Activated CD4-positive, alpha-beta T cell treated with anti-CD3 and anti-CD28 coated beads for 48 hours (primary cell): Measurements from ENCODE around the gene HNRNPD.
"Not testable (repeated sequence)": the region's sequence is repeated elsewhere in the genome, so short reads cannot be mapped to it uniquely, and the experiment has no call there.

ENCODE experiments used
- DNase-seq: peaks from one replicate; pipeline ENCODE4 v3.0.0-alpha.2; 2020

The HNRNPD gene

GRCh38 chr4:82372517-82373485 is 990 bp downstream of the HNRNPD start:
- DNase-seq: peak; percentile 90

- no peak for DNase-seq
These were observed 2.3 kb downstream of the HNRNPD start for GRCh38 chr4:82371497-82371896.

DNA sequence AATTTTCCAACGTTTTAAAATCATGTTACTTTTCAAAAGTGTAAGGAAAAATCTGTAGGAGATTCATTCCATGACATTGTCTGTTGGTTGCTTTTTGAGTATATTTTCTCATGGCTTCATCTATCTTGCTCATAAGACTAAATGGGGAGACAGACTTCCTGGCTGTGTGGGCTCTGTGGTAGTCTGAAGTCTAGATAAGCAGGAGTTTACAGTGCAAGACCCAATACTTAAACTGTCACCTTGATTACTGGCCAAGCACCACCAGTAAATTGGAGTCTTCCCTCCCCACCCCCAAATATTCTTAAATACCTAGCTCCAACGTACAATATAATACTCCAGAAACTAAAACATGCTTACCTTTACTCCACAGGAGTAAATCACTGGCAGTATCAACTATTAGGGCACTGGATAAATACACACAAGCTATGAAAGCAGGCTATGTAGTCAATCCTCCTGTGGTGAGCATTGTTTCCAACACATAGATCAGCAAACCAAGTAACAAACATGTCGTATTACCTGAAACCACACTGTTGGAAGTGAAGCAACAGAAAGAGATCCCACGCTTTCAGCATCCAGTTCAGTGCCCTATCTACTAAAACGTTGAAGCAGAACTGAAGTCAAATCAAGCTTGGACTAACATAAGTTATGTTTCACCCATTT is 6.2 kb downstream of the HNRNPD start:
- no peak for DNase-seq

- not testable (repeated sequence) for DNase-seq
These were observed 7.4 kb downstream of the HNRNPD start for GRCh38 chr4:82366431-82366830.

GRCh38 chr4:82363896-82364487 is 9.8 kb downstream of the HNRNPD start:
- no peak for DNase-seq

DNA sequence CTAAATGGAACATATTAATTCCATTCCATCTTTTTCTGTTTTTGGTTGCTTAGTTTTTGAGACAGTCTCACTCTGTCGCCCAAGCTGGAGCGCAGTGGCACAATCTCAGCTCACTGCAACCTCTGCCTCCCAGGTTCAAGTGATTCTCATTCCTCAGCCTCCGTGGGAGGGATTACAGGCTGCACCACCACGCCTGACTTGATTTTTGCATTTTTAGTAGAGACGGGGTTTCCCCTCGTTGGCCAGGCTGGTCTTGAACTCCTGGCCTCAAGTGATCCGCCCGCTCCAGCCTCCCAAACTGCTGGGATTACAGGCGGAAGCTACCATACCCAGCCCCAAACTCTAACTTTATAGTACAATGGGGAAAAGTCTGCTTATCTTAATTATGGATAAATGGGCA is 11.2 kb downstream of the HNRNPD start:
- DNase-seq: peak; percentile 33

DNA sequence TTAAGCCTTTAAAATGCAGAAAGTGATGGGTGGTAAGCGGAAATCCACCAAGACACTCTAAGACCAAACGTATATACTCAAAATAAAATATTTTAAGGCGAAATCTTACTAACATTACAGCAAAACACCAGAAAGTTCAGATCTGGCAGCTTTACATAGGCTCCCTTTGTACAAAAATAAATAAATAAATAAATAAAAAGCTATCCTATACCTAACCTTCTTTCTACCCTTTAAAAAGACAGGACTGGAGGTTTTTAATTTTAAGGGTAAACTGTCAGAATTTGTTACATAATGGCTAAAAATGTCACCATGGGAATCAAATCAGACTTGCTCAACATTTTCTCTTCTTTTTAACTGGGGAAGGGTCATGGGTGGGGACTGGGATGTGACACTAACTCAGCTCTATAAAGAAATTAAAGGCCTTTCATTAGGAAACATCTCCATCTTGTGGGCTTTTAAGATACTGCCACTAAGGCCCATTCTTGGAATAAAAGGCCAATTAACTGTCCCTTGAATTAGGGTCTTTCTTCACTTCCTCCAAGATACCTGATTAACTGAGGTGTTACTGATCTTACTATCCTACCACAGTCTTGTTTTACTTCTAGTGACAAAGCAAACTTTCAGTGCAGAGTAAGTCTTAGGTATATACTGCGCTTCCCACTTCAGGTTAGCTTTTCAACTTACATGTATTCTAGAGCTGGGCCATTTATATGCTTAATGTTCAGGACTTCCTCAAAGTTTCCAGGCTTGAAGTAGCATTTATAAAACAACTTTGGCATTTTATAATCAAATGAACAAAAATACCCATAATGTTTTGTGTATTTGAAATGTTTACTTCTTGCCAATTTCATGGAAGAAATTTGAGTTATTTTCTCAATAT is 13.3 kb downstream of the HNRNPD start:
- no peak for DNase-seq

DNA sequence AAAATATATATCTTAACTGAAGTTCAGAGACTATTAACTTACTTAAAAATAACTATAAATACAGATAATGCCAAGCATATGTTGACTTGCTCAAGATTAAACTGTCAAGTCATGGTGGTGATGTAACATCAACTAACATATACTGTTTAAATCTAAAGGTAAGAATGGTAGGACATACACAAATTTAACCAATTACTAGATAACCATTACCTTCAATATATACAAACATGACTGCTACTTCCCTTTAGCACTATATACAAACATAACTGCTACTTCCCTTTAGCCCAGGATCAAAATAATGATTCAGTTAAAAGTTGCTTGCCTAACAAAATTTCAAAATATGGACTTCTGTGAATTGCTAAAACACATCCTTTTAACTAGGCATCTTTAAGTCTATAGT is 14.9 kb downstream of the HNRNPD start:
- no peak for DNase-seq

DNA sequence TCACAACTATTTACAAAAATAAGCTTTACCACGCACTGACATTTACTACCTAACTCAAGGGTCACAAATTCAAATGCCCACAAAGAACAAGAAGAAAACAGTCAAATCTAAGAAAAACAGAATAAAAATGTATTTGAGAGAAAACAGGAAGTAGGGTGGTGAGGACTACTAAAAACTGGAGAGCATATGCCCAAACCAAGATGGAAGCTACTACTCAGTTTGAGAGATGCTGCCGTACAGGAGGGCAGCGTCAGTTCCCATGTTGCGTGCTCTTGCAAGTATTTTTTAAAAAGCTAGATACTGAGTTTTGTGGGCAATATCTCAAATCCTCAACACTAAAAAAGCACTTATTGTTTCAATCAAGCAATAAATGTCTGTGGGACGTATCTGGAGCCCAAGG is 16.2 kb downstream of the HNRNPD start:
- no peak for DNase-seq

DNA sequence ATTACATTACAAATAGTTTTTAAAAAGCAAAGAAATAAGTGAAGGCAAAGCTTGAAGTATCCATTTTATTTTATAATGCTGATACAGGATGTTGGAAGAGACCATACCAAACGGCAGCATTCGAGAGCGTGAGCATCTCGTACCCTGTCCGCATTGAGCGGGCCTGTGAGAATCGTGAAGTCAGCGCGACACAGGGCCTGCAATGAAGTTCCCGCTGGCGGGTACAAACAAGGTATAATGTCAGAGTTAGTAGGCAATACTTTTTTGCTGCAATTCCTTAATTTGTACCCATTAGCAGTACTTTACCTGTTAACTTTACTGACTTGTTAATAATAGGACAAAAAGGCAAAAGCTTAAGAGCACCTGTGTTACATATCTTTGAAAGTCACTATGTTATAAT is 19.0 kb downstream of the HNRNPD start:
- DNase-seq: no peak

- no peak for DNase-seq
These were observed 20.9 kb downstream of the HNRNPD start for GRCh38 chr4:82352825-82353366.

GRCh38 chr4:82352118-82352824 is 21.5 kb downstream of the HNRNPD start:
- no peak for DNase-seq

DNA sequence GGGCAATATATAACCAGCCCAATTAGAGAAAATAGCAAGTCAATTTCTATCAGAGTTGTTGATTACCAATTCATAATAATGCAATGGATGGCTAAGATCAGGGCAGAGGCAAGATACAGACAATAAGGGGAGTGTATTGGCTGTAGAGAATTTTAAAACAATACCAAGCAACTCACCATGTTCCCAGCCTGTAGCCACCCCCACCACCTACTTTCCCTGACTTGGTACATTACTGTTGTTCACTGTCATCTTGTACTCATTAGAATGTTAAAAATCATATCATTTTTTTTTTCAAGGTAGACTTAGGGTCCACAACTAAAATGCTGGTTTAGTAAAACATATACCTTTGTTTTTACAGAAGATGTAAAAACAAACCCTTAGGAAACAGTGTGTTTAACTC is 27.7 kb downstream of the HNRNPD start:
- no peak for DNase-seq

GRCh38 chr4:82335043-82335442 is 38.7 kb downstream of the HNRNPD start:
- DNase-seq: no peak

GRCh38 chr4:82333641-82334040 is 40.1 kb downstream of the HNRNPD start:
- DNase-seq: not testable (repeated sequence)

DNA sequence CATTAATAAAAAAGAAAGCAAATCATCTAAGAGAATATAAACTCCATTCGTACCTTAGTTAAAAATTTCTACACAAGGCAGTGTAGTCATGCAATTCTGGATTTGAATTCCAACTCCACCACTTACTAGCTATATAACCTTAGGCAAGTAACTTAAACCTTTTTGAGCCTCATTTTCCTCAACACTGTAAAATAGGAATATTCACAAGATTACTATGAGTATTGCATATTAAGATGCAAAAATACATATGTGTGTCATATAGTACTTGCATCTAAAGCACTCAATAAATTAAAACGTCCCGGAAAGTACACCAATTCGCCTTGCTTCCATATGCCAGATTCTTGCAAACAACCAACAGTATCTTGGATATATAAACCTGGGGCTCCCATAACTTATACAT is 42.0 kb downstream of the HNRNPD start:
- DNase-seq: no peak

DNA sequence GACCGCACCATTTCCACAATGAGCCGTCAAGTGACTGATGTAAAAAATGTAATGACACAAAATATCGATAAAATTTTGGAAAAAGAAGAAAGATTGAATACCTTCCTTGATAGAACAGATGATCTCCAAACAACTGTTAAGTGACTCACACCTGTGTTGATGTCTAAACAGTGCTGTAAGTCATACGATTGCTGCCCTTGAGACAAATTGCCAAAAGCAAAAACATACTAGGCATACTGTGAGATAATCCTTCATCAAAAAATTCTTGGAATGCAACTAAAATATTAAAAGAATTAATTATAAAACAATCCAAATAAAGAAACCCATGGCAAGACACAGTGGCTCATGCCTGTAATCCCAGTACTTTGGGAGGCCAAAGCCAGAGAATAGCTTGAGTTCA is 53.4 kb downstream of the HNRNPD start:
- DNase-seq: no peak

GRCh38 chr4:82303063-82303462 is 70.7 kb downstream of the HNRNPD start:
- not testable (repeated sequence) for DNase-seq
